ENCODE measurements around the gene HDAC10. TPM values are rescaled to one million over a fixed set of nuclear protein-coding genes. Genes with fewer than 3 reads are reported as not detected.
"Not testable (repeated sequence)": the region's sequence is repeated elsewhere in the genome, so short reads cannot be mapped to it uniquely, and the experiment has no call there.

The HDAC10 gene
- total RNA-seq, 1 donor from 2014 or later = 17.7 TPM

DNA sequence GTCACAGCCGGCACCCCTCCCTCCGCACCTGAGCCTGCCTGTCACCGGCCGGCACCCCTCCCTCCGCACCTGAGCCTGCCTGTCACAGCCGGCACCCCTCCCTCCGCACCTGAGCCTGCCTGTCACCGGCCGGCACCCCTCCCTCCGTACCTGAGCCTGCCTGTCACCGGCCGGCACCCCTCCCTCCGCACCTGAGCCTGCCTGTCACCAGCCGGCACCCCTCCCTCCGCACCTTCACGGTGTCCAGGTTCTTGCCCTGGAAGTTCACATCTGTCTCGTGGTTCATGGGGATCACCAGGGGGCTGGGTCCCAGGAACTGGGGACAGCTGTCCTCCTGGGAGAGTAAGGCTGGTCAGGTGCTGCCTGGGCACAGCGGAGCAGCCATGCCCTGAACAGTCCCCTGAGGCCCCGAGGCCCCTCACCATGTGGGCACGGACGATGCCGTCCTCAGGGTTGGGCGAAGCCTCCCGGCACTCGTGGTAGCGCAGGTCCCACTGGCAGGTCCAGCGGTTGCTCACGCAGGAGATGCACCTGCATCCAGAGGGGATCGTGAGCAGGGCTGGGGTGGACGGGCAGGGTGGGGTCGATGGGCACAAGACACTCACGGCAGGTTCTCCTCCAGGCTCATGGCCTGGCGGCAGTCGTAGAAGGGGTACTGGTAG lies 34.6 kb upstream of the HDAC10 start:
- no peak for ATAC-seq

DNA sequence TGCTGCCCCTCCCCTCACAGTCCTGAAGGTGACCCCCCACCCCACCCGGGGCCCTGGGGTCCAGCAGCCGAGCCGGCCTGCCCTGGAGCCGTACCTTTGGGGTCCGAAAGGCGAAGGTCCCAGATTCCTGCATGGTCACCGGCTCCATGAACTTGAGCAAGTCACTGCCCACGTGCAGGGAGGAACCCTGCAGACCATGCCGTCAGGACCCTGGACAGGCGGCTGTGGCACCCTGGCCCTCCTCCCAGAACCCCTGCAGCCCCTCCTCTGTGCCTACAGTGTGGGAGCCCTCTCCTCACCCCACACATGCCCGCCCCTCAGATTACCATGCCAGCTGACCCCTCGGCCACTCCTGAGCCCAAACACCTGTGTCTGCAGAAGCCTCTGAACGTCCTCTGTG lies 33.4 kb upstream of the HDAC10 start:
- no peak for ATAC-seq

DNA sequence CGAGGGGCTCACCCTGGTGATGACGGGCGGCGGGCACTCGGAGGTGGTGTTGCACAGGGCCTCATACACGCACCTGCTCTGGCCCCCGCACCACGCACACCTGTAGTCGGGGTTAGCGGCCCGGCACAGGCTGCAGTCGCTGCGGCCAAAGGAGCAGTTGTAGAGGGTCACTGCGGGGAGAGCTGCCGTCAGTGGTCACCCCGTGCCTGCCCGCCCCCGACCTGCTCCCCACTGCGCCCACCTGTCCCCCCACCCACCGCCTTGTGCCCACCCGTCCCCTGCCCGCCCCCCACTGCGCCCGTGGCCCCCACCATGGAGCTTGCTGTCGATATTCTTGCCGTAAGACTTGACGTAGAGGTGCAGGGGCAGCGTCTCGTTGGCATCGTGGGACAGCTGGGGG lies 32.8 kb upstream of the HDAC10 start:
- no peak for ATAC-seq

GRCh38 chr22:50282361-50283155 lies 31.5 kb upstream of the HDAC10 start:
- peak; percentile 91 for ATAC-seq

GRCh38 chr22:50281957-50282356 lies 30.9 kb upstream of the HDAC10 start:
- ATAC-seq = peak; percentile 11

GRCh38 chr22:50281384-50281760 lies 30.3 kb upstream of the HDAC10 start:
- ATAC-seq = no peak

GRCh38 chr22:50280708-50281383 lies 29.8 kb upstream of the HDAC10 start:
- no peak for ATAC-seq

- ATAC-seq = no peak
These were observed 29.1 kb upstream of the HDAC10 start for GRCh38 chr22:50280022-50280707.

DNA sequence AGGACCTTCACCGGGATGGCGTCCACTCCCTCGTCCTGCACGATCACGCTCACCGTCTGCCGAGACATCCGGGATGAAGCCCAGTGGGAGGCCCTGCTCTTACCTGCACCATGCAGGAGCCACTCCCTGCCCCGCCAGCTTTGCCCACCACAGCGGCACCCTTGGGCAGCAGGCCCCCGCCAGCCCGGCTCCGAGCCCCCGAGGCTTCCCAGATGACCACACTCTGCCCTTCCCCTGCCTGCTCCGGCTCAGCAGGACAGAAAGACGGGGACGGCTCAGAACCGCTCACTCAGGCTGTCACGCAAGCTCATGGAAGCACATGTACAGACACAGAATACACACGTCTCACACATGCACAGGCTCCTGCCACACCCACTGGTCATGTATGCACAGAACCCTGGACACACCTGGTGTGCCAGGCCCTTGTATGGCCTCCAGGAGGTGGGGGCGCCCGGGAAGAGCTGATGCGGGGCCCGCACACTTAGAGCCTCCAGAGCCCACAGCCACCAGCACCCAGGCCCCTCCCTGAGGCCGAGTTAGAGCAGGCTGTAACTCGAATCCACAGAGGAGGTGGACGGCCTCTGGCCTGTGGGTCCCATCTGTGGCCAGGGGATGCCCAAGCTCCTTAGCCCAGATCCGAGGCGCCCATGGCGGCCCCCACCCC lies 28.0 kb upstream of the HDAC10 start:
- no peak for ATAC-seq

- ATAC-seq = no peak
These were observed 27.4 kb upstream of the HDAC10 start for GRCh38 chr22:50278461-50278860.

DNA sequence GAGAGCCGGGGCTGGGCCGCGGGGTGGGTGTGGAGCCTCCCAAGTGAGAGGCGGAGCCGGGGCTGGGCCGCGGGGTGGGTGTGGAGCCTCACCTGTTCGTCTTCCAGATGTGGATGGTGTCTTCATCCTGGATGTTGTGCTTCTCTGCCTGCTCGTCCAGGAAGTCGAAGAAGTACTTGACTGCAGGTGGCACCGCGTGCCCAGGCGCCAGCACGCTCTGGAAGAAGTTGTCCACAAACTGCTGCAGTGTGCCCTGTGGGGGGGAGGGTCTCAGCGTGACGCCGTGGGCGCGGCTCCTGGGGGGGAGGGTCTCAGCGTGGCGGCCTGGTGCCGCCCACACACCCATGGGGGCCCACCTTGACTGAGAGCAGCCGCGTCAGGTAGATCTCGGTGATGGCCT lies 26.7 kb upstream of the HDAC10 start:
- no peak for ATAC-seq

DNA sequence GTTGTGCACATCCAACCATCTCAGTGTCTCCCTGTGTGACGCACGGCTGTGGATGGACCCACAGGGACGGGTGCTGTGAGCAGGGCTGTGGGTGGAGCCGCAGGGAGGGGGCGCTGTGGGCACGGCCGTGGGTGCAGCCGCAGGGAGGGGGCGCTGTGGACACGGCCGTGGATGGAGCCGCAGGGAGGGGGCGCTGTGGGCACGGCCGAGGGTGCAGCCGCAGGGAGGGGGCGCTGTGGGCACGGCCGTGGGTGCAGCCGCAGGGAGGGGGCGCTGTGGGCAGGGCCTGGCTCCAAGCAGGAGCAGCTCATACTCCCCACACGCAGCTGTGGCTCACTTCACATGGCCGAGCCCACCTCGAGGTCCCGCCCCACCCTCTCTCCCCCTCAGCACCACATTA lies 25.1 kb upstream of the HDAC10 start:
- ATAC-seq = peak; percentile 61

GRCh38 chr22:50275181-50276055 lies 24.4 kb upstream of the HDAC10 start:
- ATAC-seq = no peak

DNA sequence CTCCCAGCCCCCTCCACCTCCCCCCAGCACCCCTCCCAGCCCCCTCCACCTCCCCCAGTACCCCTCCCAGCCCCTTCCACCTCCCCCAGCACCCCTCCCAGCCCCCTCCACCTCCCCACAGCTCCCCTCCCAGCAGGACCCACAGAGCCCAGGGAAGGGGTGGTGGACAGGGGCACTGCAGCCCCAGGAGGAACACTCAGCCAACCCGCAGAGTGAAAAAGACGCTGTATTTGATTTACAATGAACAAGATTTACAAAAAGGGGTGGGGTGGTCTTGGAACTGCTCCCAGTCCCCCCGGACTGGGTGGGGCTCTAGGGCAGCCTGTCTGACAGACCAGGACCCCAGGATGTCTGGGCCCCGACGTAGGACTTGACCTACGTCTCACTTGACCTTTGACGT lies 23.7 kb upstream of the HDAC10 start:
- no peak for ATAC-seq

DNA sequence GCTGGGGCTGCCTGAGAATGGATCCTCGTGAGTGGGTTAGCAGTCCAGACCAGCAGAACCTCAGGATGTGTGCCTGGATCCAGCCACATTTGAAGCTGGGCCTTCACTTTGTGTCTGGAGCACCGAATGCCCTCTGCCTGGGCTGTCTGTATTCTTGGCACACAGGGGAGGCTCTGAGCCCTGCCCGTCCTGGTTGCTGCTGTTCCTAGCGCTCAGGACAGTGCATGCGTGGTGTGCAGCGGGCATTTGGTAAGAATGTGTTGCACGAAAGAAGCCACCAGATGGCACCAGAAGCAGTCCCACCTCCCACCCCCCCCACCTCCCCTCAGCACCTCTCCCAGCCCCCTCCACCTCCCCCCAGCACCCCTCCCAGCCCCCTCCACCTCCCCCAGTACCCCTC lies 23.2 kb upstream of the HDAC10 start:
- no peak for ATAC-seq

GRCh38 chr22:50273781-50274180 lies 22.7 kb upstream of the HDAC10 start:
- ATAC-seq = not testable (repeated sequence)

DNA sequence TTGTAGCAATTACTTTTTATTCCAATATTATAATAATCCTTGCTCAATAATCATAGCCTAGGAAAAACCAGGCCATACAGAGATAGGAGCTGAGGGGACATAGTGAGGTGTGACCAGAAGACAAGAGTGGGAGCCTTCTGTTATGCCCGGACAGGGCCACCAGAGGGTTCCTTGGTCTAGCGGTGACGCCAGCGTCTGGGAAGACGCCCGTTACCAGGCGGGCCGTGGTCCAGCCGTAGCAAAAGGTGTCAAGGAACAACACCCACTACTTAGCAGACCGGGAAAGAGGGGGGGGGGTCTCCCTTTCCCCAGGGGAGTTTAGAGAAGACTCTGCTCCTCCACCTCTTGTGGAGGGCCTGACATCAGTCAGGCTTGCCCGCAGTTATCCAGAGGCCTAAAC lies 22.3 kb upstream of the HDAC10 start:
- ATAC-seq = not testable (repeated sequence)

DNA sequence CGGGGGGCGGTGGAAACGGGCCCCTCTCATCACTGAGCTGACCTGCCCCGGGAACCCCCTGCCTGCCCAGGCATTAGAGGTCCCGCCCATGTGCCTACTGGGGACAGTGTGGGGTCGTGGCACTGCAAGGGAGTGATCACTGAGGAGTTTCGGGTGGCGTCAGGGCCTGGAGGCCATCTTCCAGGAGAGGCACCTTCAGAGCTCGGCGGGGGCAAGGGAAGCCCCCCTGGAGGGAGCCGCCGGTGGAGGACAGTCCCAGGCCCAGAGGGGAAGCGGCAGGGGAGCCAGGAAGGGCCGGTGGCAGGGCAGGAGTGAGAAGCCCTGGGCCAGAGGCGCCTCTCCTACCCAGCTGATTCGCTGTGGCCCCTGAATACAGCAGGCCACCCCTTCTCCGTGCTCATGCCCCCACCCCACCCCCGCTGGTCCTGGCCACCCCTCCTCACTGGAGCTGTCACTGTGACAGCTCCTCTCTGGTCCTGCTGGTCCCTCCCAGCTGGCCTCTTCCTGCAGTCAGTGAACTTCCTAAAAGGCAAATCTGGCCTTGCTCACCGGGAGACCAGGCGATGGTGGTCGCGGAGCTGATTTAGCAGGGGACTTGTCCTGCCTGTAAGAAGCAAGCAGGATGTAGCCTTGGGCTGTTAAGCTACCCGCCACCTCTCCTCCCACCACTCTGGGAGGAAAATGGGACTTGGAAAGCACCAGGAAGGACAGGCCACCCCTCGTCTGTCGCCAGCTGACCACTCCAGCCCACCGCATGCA lies 21.2 kb upstream of the HDAC10 start:
- no peak for ATAC-seq

GRCh38 chr22:50271519-50271970 lies 20.5 kb upstream of the HDAC10 start:
- ATAC-seq = peak; percentile 50

GRCh38 chr22:50270666-50271394 lies 19.8 kb upstream of the HDAC10 start:
- ATAC-seq = peak; percentile 23
